ENCODE data around the gene DDHD1. TPM values are rescaled to one million over a fixed set of nuclear protein-coding genes. Genes with fewer than 3 reads are reported as not detected.

DDHD1 gene
- polyA plus RNA-seq, 1 donor (not counting 4 experiments of a cell fraction or from before 2014, with no cell fraction given), result 10.4 TPM

- Histone ChIP-seq H3K27me3 (ENCODE audit: control insufficient read depth, extremely low read depth, insufficient read depth, low read length) (no peaks in the 10 kb centered on the region), H3K4me2 (ENCODE audit: control insufficient read depth, extremely low read depth, insufficient read depth, low read depth, low read length) (no peak overlapping the region), H3K4me1 (ENCODE audit: control insufficient read depth, extremely low read depth, insufficient read depth, low read length) (no peaks in the 10 kb centered on the region), H3K9ac (ENCODE audit: control insufficient read depth, extremely low read depth, insufficient read depth, low read length) (no peak overlapping the region), H3K9me3 (ENCODE audit: control insufficient read depth, low read depth, low read length) (no peaks in the 10 kb centered on the region), H3K79me2 (ENCODE audit: control insufficient read depth, insufficient read depth, low read length) (no peaks in the 10 kb centered on the region), H3K4me3 (ENCODE audit: control insufficient read depth in 2 of 3, extremely low read depth in 1 of 3, insufficient read depth in 2 of 3, low read depth in 1 of 3, low read length in 3 of 3) (no peak overlapping the region), H3K36me3 (ENCODE audit: control insufficient read depth in 2 of 2, extremely low read depth in 1 of 2, insufficient read depth in 2 of 2, low read length in 2 of 2) (no peaks in the 10 kb centered on the region), H2AFZ (ENCODE audit: control insufficient read depth, low read length) (no peak overlapping the region), H3K9me1 (ENCODE audit: control insufficient read depth, extremely low read depth, insufficient read depth, low read length) (no peaks in the 10 kb centered on the region), H3K27ac (ENCODE audit: control insufficient read depth, insufficient read depth, low read length) (no peak overlapping the region), H4K20me1 (ENCODE audit: control insufficient read depth, extremely low read depth, insufficient read depth, low read length) (no peaks in the 10 kb centered on the region)
- FAIRE-seq (no peak), DNase-seq (ENCODE audit: low read depth, low spot score) (no peak)
- dilution Hi-C loops (cut with MboI; ENCODE audit: extremely low pct_ligation_motif_present, low sequenced_read_pairs), result no loop called here
- TF ChIP-seq EZH2 (IDR thresholded peaks at IDR 0.05; ENCODE audit: low read length) (no peak), CTCF (optimal IDR thresholded peaks at IDR 0.05 in 1 of 3, IDR thresholded peaks at IDR 0.05 in 1 of 3, conservative IDR thresholded peaks at IDR 0.05 in 1 of 3; ENCODE audit: extremely low read depth in 1 of 3, insufficient read depth in 2 of 3, low read length in 3 of 3) (no peak)
These were observed 154.6 kb downstream of the DDHD1 start for GRCh38 chr14:52998376-52999015.

GRCh38 chr14:52996493-52996892 is 156.6 kb downstream of the DDHD1 start:
- Histone ChIP-seq H3K27me3 (ENCODE audit: control insufficient read depth, extremely low read depth, insufficient read depth, low read length) (no peaks in the 10 kb centered on the region), H3K9me3 (ENCODE audit: control insufficient read depth, low read depth, low read length) (no peaks in the 10 kb centered on the region), H3K4me2 (ENCODE audit: control insufficient read depth, extremely low read depth, insufficient read depth, low read depth, low read length) (no peak overlapping the region), H3K4me3 (ENCODE audit: control insufficient read depth in 2 of 3, extremely low read depth in 1 of 3, insufficient read depth in 2 of 3, low read depth in 1 of 3, low read length in 3 of 3) (no peak overlapping the region), H2AFZ (ENCODE audit: control insufficient read depth, low read length) (no peak overlapping the region), H3K27ac (ENCODE audit: control insufficient read depth, insufficient read depth, low read length) (no peak overlapping the region), H3K9me1 (ENCODE audit: control insufficient read depth, extremely low read depth, insufficient read depth, low read length) (no peaks in the 10 kb centered on the region), H3K79me2 (ENCODE audit: control insufficient read depth, insufficient read depth, low read length) (no peaks in the 10 kb centered on the region), H3K36me3 (ENCODE audit: control insufficient read depth in 2 of 2, extremely low read depth in 1 of 2, insufficient read depth in 2 of 2, low read length in 2 of 2) (no peaks in the 10 kb centered on the region), H3K9ac (ENCODE audit: control insufficient read depth, extremely low read depth, insufficient read depth, low read length) (no peak overlapping the region), H4K20me1 (ENCODE audit: control insufficient read depth, extremely low read depth, insufficient read depth, low read length) (no peaks in the 10 kb centered on the region), H3K4me1 (ENCODE audit: control insufficient read depth, extremely low read depth, insufficient read depth, low read length) (no peaks in the 10 kb centered on the region)
- dilution Hi-C loops (cut with MboI; ENCODE audit: extremely low pct_ligation_motif_present, low sequenced_read_pairs), result no loop called here
- TF ChIP-seq CTCF (optimal IDR thresholded peaks at IDR 0.05 in 1 of 3, IDR thresholded peaks at IDR 0.05 in 1 of 3, conservative IDR thresholded peaks at IDR 0.05 in 1 of 3; ENCODE audit: extremely low read depth in 1 of 3, insufficient read depth in 2 of 3, low read length in 3 of 3), result no peak
- TF ChIP-seq EZH2 (IDR thresholded peaks at IDR 0.05; ENCODE audit: low read length), result no peak
- DNase-seq (ENCODE audit: low read depth, low spot score), result no peak
- no peak for FAIRE-seq
